Activated T-helper 9 cell treated with anti-CD3 and anti-CD28 coated beads, Interleukin-2, amount 50 U/mL, for 16 hours (primary cell): ENCODE measurements around the gene MZT2A.
"Not testable (repeated sequence)": the region's sequence is repeated elsewhere in the genome, so short reads cannot be mapped to it uniquely, and the experiment has no call there.

Experiments
- DNase-seq: peaks from one replicate; pipeline ENCODE4 v3.0.0-alpha.2; 2020; ENCODE audit warnings: low read depth

Gene MZT2A

GRCh38 chr2:131454914-131455313 is 37.3 kb downstream of the MZT2A start:
- not testable (repeated sequence) for DNase-seq

GRCh38 chr2:131451265-131451949 is 40.8 kb downstream of the MZT2A start:
- not testable (repeated sequence) for DNase-seq

GRCh38 chr2:131447981-131448380 is 44.2 kb downstream of the MZT2A start:
- not testable (repeated sequence) for DNase-seq

- no peak for DNase-seq
Measured at GRCh38 chr2:131445896-131446295, 46.3 kb downstream of the MZT2A start.

GRCh38 chr2:131445515-131445797 is 46.7 kb downstream of the MZT2A start:
- DNase-seq = not testable (repeated sequence)

GRCh38 chr2:131444736-131445514 is 47.3 kb downstream of the MZT2A start:
- not testable (repeated sequence) for DNase-seq

- DNase-seq = not testable (repeated sequence)
Measured at GRCh38 chr2:131440742-131441468, 51.3 kb downstream of the MZT2A start.
